ENCODE measurements around the gene PRM3.

DNA sequence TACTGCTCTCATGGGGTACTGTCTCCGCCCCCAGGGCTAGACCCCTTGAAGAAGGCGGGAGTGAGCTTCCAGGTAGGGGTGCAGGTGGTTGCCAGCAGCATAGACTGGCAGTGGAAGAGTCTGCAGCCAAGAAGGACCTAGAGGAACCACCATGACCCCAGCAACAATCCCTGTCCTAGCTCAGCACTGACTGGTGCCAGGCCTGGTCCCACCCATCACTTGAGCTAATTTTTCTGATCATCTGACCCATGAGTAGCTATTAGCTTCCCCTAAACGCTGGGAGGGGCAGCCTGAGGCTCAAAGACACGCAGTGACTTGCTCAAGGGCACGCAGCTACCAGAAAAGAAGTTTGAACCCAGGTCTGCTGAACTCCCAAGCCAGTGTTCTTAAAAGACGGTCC, 945 bp downstream of the PRM3 start:
- TF ChIP-seq CTCF (IDR thresholded peaks at IDR 0.05) (no peak), POLR2A (IDR thresholded peaks at IDR 0.05) (no peak)
